NCI-H510A treated with DMSO at 0.1 percent for 48 hours (cell line): ENCODE data around the gene ZNF442.
"Not testable (repeated sequence)": the region's sequence is repeated elsewhere in the genome, so short reads cannot be mapped to it uniquely, and the experiment has no call there.

Experiments used
- DNase-seq: peaks from one replicate; lab custom pipeline; 2025; lab: John Stamatoyannopoulos, UW

ZNF442 gene

DNA sequence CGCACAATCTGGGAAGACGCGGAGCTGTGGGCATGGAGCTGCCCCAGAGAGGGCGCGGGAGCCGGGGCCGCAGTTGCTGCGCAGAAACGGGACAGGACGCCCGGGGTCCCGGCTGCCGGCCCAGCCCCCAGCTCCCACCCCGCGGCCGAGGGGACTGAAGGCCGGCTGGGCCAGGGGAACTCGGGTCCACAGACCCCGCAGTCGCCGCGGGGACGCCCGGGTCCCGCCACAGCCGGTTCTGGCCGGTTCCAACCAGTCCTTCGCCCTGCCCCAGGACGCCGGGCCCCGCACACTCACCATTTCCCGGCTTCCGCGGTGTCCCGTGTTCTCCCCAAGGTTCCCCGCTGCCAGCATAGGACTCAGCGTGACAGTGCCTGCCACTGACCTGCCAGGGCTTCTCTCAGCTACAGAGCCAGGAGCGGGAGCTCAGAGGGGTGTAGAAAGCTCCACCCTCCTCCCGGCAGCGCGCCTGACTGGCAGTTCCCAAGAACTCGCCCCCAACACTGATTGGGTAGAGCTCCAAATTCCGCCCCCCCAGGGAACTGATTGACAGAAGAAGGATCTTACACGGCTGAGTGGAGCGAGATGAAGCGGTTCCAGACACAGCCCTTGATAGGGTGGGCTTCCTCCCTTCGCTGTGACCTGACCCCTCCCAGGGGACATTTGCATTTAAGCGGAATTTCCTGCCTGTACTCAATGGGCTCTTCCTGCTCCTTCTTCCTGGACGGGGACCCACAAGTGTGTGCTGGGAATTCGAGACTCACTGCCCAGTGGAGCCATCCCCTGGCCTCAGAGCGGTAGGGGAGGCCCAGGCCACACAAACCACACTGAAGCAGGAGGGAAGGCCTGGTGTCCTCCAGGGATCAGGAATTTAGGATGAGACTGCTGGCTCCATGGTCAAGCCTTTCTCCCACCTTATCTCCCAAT is at the start of gene ZNF442:
Gene ZNF442, minus strand, starts transcription at position 448 of the 927 bp plus-strand sequence. CDS start 2,052 bp downstream, outside the sequence.
- DNase-seq = peak; percentile 79

DNA sequence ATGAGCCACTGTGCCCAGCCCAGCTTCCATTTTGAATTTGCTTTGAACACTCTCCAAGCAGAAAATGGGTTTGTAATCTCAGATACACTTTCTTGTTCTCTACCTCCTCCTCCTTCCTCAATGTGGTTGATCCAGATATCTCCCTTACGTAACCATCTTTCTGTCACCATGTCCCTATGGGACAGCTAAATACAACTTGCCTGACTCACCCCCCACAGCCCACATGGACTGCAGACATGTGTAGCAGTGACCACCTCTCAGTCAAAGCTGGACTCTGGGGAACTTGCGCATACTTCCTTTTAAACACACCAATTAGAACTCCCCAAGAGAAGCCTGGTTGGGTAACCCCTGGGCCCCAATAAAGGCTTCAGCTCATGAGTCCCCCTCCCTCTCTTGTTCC is 46.4 kb upstream of the ZNF442 start:
- DNase-seq = no peak

DNA sequence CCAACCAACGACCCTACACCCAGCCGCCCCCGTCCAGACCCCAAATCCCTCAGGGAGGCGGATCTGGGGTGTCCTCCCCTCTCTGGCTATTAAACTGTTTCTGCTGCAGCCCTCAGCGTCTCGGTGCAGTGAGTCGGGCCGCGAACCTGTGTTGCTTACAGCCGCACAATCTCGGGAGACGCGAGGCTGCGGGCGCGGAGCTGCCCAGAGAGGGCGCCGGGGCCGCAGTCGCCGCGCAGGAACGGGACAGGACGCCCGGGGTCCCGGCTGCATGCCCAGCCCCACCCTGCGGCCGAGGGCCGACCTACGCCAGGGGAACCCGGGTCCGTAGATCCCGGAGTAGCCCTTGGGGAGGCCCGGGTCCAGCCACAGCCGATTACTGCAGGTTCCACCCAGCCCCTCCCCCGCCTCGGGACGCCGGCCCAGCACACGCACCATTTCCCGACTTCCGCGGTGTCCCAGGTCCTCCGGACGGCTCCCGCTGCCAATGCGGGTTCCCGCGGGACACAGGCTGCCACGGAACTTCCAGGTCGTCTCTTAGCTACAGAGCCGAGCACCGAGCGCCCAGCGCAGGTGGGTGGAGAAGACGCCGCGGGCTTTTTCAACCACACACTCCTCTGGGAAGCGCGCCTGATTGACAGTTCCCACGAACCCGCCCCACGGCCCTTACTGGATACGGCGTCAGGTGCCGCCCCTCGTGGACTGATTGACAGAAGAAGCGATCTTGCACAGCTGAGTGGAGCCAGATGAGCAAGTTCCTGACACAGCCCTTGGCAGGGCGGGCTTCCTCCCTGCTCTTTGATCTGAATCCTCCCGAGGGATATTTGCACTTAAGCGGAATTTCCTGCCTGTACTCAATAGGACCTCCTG is 35.4 kb upstream of the ZNF442 start, which contains the start of gene ZNF799:
Gene ZNF799, minus strand, starts transcription at position 639 of the 870 bp plus-strand sequence. Its CDS starts 201 bp downstream, at position 438.
- peak; percentile 86 for DNase-seq

DNA sequence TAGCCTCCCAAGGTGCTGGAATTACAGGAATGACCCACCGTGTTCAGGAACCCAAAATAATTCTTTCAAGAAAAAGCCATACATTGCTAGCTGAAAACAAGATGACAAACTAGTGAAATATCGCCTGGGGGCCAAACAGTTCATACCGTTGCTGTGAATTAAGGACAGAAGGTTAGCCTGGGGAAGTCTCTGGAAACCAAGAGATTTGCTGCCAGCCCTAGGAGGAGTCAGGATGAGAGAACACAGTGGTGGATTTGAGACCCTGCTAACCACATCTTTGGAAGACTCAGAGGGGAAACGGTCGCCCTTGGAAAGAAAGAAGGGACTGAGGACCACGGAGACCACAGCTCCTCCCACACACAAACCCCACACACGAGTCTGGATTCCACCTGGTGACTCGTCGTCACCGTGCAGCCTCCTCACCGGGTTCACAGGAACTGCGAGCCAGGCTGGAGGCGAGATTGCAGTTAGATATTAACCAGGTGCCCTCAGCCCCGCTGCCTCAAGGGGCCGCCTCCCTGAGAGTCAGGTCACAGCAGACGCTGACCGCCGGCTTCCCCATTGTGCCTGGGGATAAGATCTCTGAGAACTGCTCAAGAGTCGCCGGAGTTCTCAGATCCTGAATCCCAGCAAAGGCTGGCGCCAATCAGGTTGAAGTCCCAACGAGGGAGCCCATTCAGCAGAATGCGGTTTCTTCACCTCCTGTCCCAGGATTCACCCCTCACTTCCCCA is 34.6 kb upstream of the ZNF442 start:
- not testable (repeated sequence) for DNase-seq

DNA sequence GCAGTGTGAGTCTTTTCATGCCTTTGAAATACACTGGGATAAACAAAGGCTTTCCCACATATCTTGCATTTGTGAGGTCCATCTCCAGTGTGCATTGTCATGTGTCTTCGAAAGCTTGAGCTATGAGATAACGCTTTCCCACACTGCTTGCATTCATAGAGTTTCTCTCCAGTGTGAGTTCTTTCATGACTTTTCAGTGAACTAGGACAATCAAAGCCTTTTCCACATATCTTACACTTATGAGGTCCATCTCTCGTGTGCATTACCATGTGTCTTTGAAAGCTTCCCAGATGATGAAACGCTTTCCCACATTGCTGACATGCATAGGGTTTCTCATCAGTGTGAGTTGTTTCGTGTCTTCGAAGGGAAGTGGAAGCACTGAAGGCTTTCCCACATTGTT is 25.7 kb upstream of the ZNF442 start:
- DNase-seq = not testable (repeated sequence)

DNA sequence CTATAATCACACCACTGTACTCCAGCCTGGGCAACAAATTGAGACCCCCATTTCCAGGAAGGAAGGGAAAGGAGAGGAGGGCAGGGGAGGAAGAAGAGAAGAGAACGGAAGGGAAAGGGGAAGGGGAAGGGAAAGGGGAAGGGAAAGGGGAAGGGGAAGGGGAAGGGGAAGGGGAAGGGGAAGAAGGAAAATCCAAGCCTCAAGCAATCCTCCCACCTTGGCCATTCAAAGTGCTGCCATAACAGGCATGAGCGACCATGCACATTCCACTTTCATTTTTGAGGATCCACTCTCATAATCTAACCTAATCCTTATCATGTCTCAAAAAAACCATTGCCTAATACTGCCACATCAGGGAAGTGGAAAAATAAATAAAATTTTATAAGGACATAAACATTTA is 20.9 kb upstream of the ZNF442 start:
- DNase-seq = not testable (repeated sequence)

DNA sequence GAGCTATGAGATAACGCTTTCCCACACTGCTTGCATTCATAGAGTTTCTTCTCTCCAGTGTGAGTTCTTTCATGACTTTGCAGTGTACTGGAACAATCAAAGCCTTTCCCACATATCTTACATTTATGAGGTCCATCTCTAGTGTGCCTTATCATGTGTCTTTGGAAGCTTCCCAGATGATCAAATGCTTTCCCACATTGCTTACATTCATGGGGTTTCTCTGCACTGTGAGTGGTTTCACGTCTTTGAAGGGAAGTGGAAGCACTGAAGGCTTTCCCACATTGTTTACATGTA is 14.9 kb upstream of the ZNF442 start:
- no peak for DNase-seq

DNA sequence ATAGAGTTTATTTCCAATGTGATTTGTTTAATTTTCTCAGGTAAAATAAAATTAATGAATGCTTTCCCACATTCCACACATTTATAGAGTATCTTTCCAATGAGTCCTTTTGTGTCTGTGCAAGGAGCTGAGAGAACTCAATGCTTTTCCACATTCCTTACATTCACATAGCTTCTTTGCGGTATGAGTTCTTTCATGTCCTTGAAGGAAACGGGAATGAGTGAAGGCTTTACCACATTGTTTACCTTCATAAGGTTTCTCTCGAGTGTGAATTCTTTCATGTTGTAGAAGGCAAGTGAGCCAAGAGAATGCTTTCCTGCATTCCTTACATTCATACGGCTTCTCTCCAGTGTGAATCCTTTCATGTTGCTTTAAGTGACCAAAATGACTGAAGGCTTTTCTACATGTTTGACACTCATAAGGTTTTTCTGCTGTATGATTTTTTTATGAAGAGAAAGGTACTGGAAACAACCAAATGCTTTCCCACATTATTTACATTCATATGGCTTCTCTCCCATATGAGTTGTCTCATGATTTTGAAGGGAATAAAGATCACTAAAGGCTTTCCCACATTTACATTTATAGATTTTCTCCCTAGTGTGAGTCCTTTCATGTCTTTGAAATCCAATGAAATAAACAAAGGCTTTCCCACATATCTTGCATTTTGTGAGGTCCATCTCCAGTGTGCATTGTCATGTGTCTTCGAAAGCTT is 14.4 kb upstream of the ZNF442 start:
- no peak for DNase-seq

DNA sequence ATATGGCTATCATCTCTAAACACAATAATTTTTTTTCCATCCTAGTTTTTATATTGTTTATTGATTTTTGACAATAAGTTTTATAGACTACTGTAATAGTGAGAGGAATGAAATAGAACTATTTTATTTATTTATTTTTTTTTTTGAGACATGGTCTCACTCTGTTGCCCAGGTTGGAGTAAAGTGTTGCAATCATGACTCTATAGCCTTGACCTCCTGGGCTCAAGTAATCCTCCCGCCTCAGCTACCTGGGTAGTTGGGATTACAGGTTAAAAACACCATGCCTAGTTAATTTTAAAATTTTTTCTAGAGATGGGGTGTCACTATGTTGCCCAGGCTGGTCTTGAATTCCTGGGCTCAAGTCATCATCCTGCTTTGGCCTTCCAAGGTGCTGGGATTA is 8.5 kb upstream of the ZNF442 start:
- DNase-seq = no peak

DNA sequence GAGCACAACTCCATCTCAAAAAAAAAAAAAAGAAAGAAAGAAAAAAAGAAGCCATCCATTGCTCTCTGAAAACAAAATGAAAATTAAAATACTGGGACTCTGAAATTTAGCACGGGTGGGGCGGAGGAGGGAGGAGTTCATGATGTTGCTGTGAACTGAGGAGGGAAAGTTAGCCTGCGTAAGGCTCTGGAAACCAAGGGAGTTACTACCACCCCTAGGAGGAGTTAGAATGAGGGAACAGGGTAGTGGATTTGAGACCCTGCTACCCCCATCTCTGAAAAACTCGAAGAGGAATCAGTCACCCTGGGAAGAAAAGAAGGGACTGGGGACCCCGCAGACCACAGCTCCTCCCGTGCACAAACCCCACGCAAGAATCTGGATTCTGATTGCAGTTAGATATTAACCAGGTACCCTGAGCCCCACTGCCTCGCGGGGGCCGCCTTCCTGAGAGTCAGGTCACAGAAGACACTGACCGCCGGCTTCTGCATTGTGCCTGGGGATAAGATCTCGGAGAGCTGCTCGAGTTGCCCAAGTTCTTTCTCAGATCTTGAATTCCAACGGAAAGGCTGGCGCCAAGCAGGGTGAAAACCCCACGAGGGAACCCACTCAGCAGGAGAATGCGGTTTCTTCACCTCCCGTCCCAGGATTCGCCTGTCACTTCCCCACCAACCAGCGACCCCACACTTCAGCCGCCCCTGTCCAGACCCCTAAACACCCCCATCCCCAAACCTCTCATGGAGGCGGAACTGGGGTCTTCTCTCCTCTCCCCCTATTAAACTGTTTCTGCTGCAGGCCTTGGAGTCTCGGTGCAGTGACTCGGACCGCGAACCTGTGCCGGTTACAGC is 870 bp downstream of the ZNF442 start:
- DNase-seq = no peak

DNA sequence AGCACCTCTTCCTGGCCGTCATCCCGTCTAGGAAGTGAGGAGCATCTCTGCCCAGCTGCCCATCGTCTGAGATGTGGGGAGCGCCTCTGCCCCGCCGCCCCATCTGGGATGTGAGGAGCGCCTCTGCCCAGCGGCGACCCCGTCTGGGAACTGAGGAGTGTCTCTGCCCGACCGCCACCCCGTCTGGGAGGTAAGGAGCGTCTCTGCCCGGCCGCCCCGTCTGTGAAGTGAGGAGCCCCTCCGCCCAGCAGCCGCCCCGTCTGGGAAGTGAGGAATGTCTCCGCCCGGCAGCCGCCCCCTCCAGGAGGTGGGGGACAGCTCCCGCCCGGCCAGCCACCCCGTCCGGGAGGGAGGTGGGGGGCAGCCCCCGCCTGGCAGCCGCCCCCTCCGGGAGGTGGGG is 3.2 kb downstream of the ZNF442 start:
- DNase-seq = not testable (repeated sequence)

DNA sequence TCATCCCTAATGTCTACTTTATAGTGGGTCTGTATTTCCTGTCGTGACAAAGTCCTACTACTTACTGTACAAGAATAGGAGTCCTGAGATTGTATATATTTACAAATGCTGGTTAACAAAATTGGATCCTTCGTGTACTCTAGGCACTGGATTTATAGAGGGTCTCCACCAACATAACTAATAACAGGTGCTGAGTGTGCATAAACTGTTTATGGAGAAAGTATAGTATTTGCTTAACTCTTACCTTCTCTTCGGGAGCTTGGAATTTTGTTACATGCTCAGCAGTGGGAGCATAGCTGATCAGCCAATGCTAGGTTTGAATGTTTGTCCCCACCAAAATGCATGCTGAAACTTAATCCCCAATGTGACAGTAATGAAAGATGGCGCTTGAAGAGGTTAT is 12.1 kb downstream of the ZNF442 start:
- no peak for DNase-seq

DNA sequence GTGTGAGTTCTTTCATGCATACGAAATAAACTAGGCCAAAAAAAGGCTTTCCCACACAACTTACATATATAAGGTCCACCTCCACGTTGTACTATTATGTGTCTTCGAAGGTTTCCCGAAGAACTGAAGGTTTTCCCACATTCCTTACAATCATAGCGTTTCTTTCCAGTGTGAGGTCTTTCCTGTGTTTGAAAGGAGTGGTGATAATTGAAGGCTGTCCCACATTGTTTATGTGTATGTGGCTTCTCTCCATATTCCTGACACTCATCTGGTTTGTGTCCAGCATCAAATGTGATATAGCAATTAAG is 14.6 kb downstream of the ZNF442 start:
- no peak for DNase-seq

DNA sequence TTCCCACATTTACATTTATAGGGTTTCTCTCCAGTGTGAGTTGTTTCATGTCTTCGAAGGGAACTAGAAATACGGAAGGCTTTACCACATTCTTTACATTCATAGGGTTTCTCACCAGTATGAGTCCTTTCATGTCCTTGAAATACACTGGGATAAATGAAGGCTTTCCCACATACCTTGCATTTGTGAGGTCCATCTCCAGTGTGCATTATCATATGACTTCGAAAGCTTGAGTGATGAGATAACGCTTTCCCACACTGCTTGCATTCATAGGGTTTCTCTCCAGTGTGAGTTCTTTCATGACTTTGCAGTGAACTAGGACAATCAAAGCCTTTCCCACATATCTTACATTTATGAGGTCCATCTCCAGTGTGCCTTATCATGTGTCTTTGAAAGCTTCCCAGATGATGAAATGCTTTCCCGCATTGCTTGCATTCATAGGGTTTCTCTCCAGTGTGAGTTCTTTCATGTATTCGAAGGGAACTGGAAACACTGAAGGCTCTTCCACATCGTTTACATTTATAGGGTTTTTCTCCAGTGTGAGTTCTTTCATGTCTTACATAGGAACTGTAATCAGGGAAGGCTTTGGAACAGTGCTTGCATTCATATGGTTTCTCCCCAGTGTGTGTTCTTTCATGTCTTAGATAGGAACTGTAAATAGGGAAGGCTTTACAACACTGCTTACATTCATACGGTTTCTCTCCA is 15.1 kb downstream of the ZNF442 start:
- DNase-seq = no peak

DNA sequence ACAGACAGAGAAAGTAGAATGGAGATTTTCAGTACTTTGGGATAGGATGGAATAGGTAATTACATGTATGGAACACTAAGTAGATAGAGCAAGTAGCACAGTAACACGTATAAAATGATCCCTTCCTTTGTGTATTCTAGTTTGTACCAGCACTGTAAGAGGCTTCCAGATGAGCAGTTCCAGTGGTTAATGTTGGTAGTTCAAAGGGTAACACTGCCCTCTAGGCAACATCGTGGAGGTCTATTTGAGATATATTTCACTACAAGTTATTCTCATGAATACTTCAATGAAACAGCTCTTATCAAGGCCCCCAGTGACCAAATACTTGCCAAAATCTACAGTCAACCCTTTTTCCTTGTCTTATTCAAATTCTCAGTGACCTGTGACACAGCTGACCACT is 18.6 kb downstream of the ZNF442 start:
- no peak for DNase-seq

DNA sequence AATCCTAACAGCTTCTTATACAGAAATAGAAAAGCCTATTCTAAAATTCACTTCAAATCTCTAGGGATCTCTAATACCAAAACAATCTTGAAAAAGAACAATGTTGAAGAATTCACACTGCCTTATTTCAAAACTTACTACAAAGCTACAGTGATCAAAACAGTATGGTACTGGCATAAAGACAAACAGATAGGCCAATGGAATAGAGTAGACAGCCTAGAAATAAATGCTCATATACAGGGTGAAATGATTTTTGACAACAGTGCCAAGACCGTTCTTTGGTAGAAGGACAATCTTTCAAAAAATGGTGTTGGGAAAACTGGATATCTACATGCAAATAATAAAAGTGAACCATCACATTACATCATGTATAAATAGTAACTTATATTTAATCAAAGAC is 20.3 kb downstream of the ZNF442 start:
- no peak for DNase-seq

DNA sequence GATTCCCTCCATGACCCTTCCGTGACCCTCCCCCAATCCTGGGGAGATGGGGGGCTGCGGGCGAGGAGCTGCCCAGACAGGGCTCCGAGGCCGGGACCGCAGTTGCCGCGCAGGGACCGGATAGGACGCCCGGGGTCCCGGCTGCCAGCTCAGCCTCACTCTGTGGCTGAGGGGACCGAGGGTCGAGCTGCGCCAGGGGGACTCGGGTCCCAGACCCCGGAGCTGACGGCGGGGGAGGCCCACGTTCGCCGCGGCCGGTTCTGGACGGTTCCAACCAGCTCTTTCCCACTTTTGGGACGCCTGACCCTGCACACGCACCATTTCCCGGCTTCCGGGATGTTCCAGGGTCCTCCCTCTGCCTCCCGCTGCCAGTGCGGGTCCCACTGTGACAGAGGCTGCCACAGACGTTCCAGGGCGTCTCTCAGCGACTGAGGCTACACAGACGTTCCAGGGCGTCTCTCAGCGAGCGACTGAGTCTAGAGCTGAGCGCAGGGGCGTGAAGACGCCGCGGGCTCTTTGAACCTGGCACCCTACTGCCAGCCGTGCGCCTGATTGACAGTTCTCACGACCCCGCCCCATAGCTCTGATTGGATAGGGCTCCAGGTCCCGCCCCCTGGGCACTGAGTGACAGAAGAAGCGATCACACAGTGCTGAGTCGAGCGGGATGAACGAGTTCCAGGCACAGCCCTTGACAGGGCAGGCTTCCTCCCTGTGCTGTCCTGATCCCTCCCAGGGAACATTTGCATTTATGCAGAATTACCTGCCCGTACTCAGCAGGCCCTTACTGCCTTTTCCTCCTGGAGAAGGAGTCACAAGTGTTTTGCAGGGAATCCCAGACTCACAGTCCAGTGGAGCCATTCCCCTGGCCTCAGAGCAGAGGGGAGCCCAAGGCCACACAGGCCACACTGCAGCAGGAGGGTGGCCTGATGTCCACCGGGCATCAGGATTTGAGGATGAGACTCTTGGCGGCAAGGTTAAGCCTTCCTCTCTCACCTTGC is 32.0 kb downstream of the ZNF442 start, which contains the start of gene ZNF563:
Gene ZNF563, minus strand, starts transcription at position 472 of the 998 bp plus-strand sequence. Its CDS starts 151 bp downstream, at position 321.
- DNase-seq = peak; percentile 93

DNA sequence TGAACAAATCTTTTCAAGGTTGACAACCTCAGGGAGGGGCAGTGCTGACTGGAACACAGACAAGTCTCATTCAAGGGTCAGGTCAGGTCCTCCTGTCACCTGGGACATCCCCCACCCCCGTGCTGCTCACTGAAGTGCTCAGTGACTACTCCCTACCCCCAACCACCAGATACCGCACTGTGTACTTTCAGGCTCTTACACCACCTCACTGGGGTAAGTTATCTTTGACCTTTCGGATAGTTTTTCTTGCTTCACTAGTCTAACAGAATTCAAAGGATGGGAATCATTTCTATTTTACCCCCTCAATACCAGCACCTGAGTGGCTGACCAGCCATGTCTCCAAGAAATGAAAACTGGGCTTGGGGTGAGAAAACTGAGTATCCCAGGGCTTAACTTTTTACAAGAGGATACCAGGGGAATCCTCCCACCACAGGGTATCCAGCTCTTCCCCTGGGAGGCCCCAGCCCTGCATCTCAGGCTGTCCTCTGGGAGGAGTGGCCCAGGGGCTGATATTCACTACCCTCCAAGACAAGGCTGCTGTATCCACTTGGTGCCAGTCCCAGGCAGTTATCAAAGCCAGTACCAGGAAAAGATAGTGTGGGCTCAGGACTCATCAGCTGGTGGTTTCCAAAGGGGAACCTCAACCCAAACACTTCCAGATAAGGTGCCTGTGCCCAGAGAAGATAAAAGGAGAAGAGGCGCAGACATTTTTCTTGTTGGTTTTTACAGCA is 34.1 kb downstream of the ZNF442 start:
- DNase-seq = no peak
